Measurements from ENCODE around the gene FUCA1. TPM values are rescaled to one million over a fixed set of nuclear protein-coding genes. Genes with fewer than 3 reads are reported as not detected.

FUCA1 gene
- total RNA-seq, 4 donors from 2014 or later: 30.4 to 231 (median 92.9) TPM

- WGBS, 2 donors (ENCODE audit: low coverage in 1 of 2): 91 to 94% methylated on average over 2 to 7 of the region's 7 CpGs
- peaks cover 0 to 6% (median 0%) of the 10 kb centered on the region in 4 donors for H3K4me1 ChIP-seq
- H3K9me3 ChIP-seq: no peaks in the 10 kb centered on the region
- peaks cover 35% of the 10 kb centered on the region for H3K27me3 ChIP-seq
- TF ChIP-seq CTCF (IDR thresholded peaks at IDR 0.05): no peak
- TF ChIP-seq POLR2A (IDR thresholded peaks at IDR 0.05): no peak
- no peak for TF ChIP-seq POLR2AphosphoS5 (IDR thresholded peaks at IDR 0.05)
- TF ChIP-seq EP300 (IDR thresholded peaks at IDR 0.05; ENCODE audit: low read depth): no peak
- no peaks in the 10 kb centered on the region for H3K36me3 ChIP-seq
- intact Hi-C loops (cut with DNase I; ENCODE audit: low total_unique reads): no loop called here
- in situ Hi-C loops (cut with MboI; ENCODE audit: low pct_ligation_motif_present in 1 of 4, low pct_unique_long_range_greater_than_20kb in 1 of 4, low sequenced_read_pairs in 3 of 4): loop anchor here in 1 of 4 donors (25.0 kb wide), 1 partner anchor 93 kb away; the partner anchor contains the start of gene GALE
- DNase-seq: no peak
- no peak overlapping the region for H3K4me3 ChIP-seq
- H3K27ac ChIP-seq: no peak overlapping the region
Observed at GRCh38 chr1:23905461-23906025, 37.5 kb upstream of the FUCA1 start.

GRCh38 chr1:23904748-23905357 is 36.8 kb upstream of the FUCA1 start:
- Histone ChIP-seq H3K4me1 (peaks cover 0 to 6% (median 0%) of the 10 kb centered on the region in 4 donors), H3K27ac (no peak overlapping the region), H3K27me3 (peaks cover 35% of the 10 kb centered on the region), H3K4me3 (no peak overlapping the region), H3K36me3 (no peaks in the 10 kb centered on the region), H3K9me3 (no peaks in the 10 kb centered on the region)
- DNase-seq: no peak
- intact Hi-C loops (cut with DNase I; ENCODE audit: low total_unique reads): no loop called here
- in situ Hi-C loops (cut with MboI; ENCODE audit: low pct_ligation_motif_present in 1 of 4, low pct_unique_long_range_greater_than_20kb in 1 of 4, low sequenced_read_pairs in 3 of 4): loop anchor here in 1 of 4 donors (25.0 kb wide), 1 partner anchor 93 kb away; the partner anchor contains the start of gene GALE
- WGBS, 2 donors (ENCODE audit: low coverage in 1 of 2): 66 to 82% methylated on average over 3 to 10 of the region's 10 CpGs
- no peak for TF ChIP-seq EP300 (IDR thresholded peaks at IDR 0.05; ENCODE audit: low read depth)
- no peak for TF ChIP-seq POLR2A (IDR thresholded peaks at IDR 0.05)
- TF ChIP-seq POLR2AphosphoS5 (IDR thresholded peaks at IDR 0.05): no peak
- no peak for TF ChIP-seq CTCF (IDR thresholded peaks at IDR 0.05)

- no peak overlapping the region for H3K27ac ChIP-seq
- peaks cover 0 to 6% (median 0%) of the 10 kb centered on the region in 4 donors for H3K4me1 ChIP-seq
- TF ChIP-seq CTCF (IDR thresholded peaks at IDR 0.05) (no peak), EP300 (IDR thresholded peaks at IDR 0.05; ENCODE audit: low read depth) (no peak), POLR2AphosphoS5 (IDR thresholded peaks at IDR 0.05) (no peak), POLR2A (IDR thresholded peaks at IDR 0.05) (no peak)
- H3K9me3 ChIP-seq: no peaks in the 10 kb centered on the region
- in situ Hi-C loops (cut with MboI; ENCODE audit: low pct_ligation_motif_present in 1 of 4, low pct_unique_long_range_greater_than_20kb in 1 of 4, low sequenced_read_pairs in 3 of 4) (loop anchor here in 1 of 4 donors (25.0 kb wide), 1 partner anchor 91 kb away; the partner anchor contains the start of gene GALE), intact Hi-C loops (cut with DNase I; ENCODE audit: low total_unique reads) (no loop called here)
- DNase-seq: no peak
- no peak overlapping the region for H3K4me3 ChIP-seq
- H3K27me3 ChIP-seq: peaks cover 35% of the 10 kb centered on the region
- H3K36me3 ChIP-seq: no peaks in the 10 kb centered on the region
- 78 to 83% methylated on average over 1 to 6 of the region's 6 CpGs for WGBS, 2 donors (ENCODE audit: low coverage in 1 of 2)
Observed at GRCh38 chr1:23903754-23904153, 35.7 kb upstream of the FUCA1 start.

Measured in transverse colon (tissue), 4 donors.